Brain microvascular endothelial cell (primary cell): ENCODE measurements around the gene BACH1.

Source experiments
- DNase-seq: peaks from one replicate; pipeline ENCODE4 v3.0.0-alpha.2; 2020
- H3K27ac ChIP-seq: fragments of 250-450 bp; sonication (Bioruptor Pico); 2 replicates; pipeline ENCODE4 v1.5.1; 2020; ENCODE audit warnings: mild to moderate bottlenecking, moderate library complexity
- H3K27me3 ChIP-seq: fragments of 250-450 bp; sonication (Bioruptor Pico); replicated peaks from 2 replicates; pipeline ENCODE4 v1.5.1; 2020; ENCODE audit warnings: mild to moderate bottlenecking
- H3K36me3 ChIP-seq: fragments of 250-450 bp; sonication (Bioruptor Pico); replicated peaks from 2 replicates; pipeline ENCODE4 v1.5.1; 2020; ENCODE audit warnings: mild to moderate bottlenecking
- H3K4me3 ChIP-seq: 2 replicates; pipeline ENCODE4 v1.5.1; 2011; ENCODE audit warnings: low read depth, mild to moderate bottlenecking, control low read depth, low read length, moderate library complexity
- CTCF ChIP-seq: IDR thresholded peaks from 2 replicates; pipeline ENCODE4 v1.5.1; 2011; ENCODE audit warnings: low read depth, mild to moderate bottlenecking, moderate library complexity, low read length, control low read depth, inconsistent platforms; ENCODE audit errors: missing control alignments
- in situ Hi-C: cut with HindIII; loops from 2 replicates; pipeline ENCODE4 v1.10.0; 2017; ENCODE audit warnings: low sequenced_read_pairs, low pct_ligation_motif_present

Gene BACH1

GRCh38 chr21:29334717-29335428 is 36.2 kb downstream of the BACH1 start:
- H3K27ac ChIP-seq = peak overlapping the region; percentile 91
- DNase-seq = peak; percentile 90
- H3K27me3 ChIP-seq = no peaks in the 10 kb centered on the region
- H3K36me3 ChIP-seq = peaks cover 11% of the 10 kb centered on the region
- no peak overlapping the region for H3K4me3 ChIP-seq
- TF ChIP-seq CTCF = peak; percentile 35
- in situ Hi-C loops = no loop called here

DNA sequence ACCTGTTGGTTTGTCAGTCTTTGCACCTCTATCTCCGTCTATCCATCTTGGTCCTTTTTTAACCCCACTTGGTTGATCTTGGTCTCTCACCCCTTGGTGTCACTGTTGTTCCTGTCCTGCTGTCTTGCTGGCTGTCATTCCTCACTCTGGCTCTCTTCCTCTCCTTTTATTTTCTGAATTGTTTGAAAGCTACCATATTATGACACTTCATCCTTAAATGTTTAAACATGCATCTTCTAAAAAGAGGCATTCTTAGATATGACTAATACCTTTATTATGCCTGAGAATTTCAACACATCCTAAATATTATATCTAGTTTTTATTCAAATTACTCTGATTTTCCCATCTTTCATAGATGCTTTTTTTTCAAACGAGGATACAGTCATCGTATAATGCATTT is 37.0 kb downstream of the BACH1 start:
- H3K36me3 ChIP-seq = peaks cover 9% of the 10 kb centered on the region
- in situ Hi-C loops = no loop called here
- H3K27me3 ChIP-seq = no peaks in the 10 kb centered on the region
- no peak overlapping the region for H3K4me3 ChIP-seq
- peak overlapping the region; percentile 91 for H3K27ac ChIP-seq
- TF ChIP-seq CTCF = no peak
- no peak for DNase-seq

GRCh38 chr21:29338256-29338655 is 39.5 kb downstream of the BACH1 start:
- in situ Hi-C loops = no loop called here
- Histone ChIP-seq H3K27me3 (no peaks in the 10 kb centered on the region), H3K27ac (no peak overlapping the region), H3K4me3 (no peak overlapping the region), H3K36me3 (peaks cover 5% of the 10 kb centered on the region)
- TF ChIP-seq CTCF = no peak
- no peak for DNase-seq

GRCh38 chr21:29340228-29340627 is 41.5 kb downstream of the BACH1 start:
- no peaks in the 10 kb centered on the region for H3K36me3 ChIP-seq
- in situ Hi-C loops = no loop called here
- no peak overlapping the region for H3K4me3 ChIP-seq
- no peak for DNase-seq
- H3K27me3 ChIP-seq = no peaks in the 10 kb centered on the region
- H3K27ac ChIP-seq = peak overlapping the region; percentile 47
- no peak for TF ChIP-seq CTCF

DNA sequence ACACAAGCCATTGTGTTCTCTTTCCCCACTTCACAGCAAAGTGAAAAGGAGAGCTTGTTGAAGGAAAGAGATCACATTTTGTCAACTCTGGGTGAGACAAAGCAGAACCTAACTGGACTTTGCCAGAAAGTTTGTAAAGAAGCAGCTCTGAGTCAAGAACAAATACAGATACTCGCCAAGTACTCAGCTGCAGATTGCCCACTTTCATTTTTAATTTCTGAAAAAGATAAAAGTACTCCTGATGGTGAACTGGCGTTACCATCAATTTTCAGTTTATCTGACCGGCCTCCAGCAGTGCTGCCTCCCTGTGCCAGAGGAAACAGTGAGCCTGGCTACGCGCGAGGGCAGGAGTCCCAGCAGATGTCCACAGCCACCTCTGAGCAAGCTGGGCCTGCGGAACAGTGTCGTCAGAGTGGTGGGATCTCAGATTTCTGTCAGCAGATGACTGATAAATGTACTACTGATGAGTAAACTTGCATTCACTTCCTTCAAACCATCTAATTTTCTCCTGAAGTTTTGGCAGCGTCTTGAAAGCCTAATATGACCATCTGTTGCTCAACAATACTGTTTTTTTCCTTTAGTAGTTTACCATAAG is 43.7 kb downstream of the BACH1 start:
- H3K36me3 ChIP-seq = no peaks in the 10 kb centered on the region
- in situ Hi-C loops = no loop called here
- no peak overlapping the region for H3K4me3 ChIP-seq
- H3K27me3 ChIP-seq = no peaks in the 10 kb centered on the region
- peak overlapping the region; percentile 87 for H3K27ac ChIP-seq
- peak; percentile 18 for TF ChIP-seq CTCF
- peak; percentile 96 for DNase-seq
